Activated CD4-positive, alpha-beta T cell treated with anti-CD3 and anti-CD28 coated beads, Interleukin-2, amount 50 U/mL, for 48 hours (primary cell): Measurements from ENCODE around the gene LIN7B.

Source experiments
- DNase-seq, 2 experiments: peaks; one replicate each; pipeline ENCODE4 v3.0.0-alpha.2; 2020

LIN7B gene

DNA sequence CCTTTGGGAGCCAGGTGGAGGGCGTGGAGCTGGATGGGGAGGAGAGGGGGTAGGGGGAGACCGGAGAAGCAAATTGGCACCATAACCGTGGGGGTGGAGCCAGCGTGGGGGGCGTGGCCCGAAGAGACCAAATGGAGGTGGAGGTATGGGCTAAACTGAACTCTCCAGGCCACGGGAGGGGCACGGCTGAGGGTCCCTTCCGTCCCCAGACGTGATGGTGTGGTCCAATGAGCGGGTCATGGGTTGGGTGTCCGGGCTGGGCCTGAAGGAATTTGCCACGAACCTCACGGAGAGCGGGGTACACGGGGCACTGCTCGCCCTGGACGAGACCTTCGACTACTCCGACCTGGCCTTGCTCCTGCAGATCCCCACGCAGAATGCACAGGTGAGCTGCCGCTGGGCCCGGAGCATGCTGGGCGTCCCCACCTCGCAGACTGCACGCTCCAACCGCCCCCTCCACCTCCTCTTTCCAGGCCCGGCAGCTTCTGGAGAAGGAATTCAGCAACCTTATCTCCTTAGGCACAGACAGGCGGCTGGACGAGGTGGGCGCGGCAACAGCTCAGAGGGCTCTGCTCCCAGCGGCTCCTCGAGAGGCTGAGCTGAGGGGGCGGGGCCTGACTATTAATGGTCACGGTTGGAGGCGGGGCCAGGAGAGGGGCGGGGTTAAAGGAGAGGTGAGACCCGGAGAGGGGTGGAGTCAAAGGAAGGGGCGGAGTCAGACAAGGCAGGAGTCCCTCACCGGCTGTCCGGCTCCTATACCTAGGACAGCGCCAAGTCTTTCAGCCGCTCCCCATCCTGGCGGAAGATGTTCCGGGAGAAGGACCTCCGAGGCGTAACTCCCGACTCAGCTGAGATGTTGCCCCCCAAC lies 34.8 kb downstream of the LIN7B start:
- DNase-seq, result peak; percentile 87 to 91

DNA sequence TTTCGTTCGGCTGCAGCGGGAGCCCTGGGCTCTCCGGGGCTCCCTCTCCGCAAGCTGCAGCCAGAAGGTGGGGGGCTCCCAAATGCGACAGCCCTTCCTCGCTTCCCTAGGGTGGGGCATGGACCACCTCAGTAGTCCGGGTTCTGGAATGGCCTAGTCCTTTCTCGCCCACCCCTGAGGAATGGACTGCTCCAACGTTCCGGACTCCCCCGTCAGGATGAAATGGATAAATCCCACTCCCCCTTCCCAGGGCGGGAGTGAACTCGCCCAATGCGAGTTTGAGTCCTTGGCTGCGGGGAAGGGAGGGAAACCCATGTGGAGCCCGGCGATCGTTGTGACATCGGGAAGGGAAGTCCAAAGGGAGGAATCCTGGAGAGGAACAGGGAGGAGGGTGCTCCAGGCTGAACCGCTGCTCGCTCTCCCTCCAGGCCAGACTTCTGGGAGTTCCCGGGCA lies 35.5 kb downstream of the LIN7B start:
- DNase-seq, result peak in 1 of 2 experiments; percentile 35

DNA sequence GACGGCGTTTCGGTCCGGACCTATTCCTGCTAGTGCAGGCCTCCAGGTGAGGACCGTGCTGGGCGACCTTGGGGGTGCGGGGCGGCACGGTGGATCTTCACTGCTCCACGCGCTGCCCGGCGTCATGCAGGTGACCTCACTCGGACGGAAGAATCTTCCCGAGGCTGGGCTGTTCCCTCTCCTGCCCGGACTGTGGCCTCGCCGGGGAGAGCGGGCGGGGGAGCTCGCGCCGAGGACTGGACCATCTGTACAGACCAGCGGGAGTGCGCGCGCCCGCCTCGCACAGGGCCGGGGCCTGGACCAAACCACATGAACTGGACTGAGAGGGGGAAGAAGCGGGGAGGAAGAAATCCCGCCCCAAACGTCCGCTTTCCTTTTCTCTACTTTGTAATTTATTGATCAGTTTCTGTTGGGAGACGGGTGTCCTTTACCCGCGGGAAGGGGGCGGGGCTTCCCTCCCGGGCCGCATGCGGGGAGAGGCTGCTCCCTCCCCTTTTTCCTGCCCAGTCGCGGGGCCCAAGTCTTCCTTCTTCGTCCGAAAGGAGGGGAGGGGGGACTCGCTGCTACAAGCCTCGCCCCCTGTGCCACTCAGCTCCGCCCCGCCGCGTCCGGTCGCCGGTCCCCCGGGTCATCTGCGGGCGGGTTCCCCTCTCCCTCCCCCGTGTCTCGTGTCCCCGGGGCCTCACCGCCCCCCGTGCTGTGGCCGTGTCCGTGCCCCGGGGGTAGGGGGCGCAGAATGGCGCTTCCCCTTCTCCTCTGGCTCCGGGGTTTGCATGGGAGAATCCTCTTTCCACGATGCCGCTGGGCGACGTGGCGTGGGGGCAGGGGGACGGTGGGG lies 36.2 kb downstream of the LIN7B start:
- peak; percentile 54 to 68 for DNase-seq

DNA sequence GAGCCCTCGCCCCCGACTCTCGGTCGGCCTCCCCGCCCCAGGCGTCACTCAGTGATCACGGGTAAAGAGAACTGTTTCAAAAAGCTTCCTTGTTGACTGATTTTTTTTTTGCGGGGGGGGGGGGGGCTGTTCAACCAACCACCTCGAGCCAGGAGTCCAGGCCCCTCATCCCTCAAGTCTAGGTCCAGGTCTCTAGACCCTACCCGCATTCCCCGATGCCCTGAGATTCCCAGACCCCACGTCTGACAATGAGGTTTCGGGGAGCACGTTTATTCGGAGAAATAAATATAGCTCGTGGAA lies 36.7 kb downstream of the LIN7B start:
- no peak for DNase-seq

DNA sequence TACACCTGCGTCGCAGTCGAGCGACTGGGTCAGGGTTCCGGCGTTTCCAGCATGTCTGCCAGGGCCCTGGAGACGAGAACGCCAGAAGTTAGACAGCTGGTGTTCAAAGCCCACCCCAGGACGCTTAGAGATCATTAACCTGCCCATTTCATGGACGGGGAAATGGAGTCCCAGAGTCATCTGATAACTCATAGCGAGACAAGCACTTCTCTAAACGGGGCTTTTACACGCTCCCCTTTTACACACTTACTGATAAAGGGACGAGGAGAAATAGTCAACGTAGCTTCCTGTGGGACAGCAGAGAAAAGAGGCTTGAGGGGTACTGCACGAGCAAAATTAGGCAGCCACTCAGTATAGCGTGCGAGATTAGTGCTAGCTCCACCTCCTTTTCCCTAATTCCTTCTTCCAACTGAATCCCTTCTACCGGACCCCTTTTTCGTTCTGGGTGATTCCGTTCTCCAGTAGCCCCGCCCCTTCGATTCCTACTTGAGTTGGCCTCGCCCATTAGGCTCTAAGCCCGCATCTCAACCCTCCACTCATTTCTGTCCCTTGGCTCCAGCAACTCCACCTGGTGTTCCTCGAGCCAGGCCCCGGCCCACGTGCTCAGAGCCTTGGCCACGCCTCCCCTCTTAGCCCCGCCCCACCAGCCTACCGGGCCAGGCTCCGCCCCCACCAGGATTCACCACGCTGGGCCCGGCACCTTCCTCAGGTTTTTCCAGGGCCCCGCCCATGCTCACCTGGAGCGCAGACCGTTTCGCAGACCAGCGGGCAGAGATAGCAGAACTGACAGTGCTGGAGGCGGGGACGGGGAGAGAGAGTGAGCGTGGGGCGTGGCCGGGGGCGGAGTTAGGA lies 37.3 kb downstream of the LIN7B start:
- DNase-seq, result peak; percentile 54 to 55

DNA sequence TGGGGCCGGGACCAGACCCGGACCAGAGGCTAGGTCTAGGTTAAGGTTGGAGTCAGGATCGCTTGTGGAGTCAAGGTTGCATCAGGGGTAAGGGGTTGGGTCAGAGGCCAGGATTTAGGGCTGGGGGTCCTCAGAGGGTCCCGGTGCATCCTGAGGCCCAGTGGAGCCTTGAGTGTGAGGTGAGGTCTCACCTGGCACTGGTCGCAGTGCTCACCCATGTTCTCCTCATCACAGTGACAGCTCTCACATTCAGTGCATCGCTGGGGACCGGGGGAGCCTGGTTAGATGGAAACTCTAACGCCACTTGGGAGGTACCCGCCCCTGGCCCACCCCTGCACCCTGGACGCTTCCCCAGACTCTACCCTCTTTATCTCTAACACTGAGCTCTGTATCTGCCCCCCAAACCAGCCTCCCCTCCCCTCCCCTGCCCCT lies 38.0 kb downstream of the LIN7B start:
- no peak for DNase-seq

DNA sequence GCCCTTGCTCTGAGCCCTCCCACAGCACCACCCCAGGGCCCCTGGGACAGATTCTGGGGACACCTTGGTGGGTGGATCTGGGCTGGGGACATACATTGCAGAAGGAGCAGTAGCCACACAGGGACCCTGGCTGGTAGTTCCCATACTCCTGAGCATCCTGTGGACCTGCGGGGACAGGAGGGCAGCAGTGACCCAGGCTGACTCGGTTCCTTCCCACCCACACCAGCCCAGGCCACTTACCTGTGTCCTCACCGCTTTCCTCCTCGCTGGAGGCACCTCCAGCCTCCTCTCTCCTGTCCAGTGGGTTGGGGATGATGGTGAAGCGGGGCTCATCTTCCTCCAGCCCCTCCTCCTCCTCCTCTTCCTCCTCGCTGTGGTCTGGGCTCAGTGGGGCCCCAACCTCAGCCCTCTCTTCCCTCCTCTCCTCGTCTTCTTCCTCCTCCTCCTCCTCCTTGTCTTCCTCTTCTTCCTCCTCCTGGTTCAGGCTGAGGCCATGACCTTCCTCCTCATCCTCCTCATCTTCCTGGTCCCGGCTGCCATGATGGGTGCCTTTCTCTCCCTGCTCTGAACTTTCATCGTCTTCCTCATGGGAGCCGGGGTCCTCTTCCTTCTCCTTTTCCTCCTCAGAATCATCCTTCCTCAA lies 39.1 kb downstream of the LIN7B start:
- DNase-seq, result no peak

DNA sequence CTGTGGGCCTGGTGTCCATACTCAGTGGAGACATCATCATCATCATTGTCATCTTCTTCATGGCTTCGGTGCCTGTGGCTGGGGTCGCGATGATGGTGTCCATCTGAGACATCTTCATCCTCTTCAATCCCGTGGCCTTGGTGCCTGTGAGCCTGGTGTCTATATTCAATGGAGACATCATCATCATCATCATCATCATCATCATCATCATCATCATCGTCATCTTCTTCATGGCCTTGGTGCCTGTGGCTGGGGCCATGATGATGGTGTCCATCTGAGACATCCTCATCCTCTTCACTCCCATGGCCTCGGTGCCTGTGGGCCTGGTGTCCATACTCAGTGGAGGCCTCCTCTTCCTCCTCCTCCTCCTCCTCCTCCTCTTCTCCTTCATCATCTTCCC lies 40.1 kb downstream of the LIN7B start:
- no peak for DNase-seq

DNA sequence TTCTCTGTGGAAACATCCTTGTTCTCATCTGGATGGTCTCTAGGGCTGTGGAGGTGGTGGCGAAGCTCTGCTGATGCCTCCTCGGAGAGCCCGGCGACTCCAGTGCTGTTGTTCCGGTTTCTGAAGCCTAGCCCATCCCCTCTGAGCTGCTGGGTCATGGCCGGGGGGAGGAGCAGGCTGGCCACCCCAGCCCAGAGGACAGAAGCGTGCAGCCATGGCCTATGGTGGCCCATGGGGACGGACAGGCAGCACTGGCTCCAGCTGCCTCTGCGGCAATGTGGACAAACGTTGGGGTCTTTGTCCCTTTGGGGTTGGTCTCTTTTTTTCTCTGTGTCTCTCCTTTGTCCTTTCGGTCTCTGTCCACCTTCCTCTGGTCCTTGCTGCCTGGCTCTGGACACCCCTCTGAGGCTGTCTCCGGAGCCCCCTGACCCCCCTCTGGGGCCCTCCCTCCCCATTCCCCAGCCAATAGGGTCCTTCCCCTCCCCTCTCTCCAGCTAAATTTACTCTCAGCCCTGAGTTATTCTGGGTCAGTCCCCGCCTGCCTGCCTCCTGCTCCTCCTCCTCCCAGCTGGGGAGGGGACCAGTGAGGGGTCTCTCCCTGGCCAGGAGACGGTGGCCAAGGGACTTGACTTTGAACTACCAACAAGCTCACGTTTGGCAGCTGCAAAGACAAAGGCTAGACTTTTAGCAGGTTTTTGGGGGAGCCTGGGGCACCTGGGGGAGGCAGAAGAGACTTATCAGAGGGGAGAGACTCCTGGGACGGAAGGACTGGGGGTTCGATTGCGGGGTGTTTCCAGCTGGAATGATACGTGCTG lies 41.0 kb downstream of the LIN7B start, which contains the start of gene HRC:
Gene HRC, minus strand, starts transcription at position 392 of the 815 bp plus-strand sequence. Its CDS starts 159 bp downstream, at position 233.
- DNase-seq, result no peak

DNA sequence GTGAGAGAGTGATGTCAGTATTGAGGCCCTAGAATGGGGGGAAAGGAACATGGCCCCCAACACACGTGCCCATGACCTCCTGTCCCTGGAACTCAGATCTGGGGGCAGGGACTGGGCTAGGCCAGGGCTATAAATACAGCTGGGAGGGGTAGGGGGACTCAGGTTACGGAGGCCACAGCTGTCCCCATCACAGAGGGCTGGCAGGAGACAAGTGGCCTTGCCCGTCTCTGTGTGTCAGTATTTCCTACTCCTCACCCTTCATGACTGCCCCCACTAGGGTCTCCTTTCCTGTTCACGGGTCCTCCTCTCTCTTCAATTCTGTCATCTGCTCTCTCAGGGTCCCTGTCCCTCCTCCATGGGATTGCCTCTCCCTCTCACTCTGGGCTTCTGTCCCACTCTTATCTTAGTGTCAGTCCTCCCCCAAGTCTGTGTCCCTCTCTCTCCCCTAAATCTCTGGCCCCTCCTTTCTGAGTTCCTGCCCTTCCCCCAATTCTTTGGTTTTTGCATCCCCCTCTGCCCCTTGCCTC lies 41.7 kb downstream of the LIN7B start:
- DNase-seq, result no peak

DNA sequence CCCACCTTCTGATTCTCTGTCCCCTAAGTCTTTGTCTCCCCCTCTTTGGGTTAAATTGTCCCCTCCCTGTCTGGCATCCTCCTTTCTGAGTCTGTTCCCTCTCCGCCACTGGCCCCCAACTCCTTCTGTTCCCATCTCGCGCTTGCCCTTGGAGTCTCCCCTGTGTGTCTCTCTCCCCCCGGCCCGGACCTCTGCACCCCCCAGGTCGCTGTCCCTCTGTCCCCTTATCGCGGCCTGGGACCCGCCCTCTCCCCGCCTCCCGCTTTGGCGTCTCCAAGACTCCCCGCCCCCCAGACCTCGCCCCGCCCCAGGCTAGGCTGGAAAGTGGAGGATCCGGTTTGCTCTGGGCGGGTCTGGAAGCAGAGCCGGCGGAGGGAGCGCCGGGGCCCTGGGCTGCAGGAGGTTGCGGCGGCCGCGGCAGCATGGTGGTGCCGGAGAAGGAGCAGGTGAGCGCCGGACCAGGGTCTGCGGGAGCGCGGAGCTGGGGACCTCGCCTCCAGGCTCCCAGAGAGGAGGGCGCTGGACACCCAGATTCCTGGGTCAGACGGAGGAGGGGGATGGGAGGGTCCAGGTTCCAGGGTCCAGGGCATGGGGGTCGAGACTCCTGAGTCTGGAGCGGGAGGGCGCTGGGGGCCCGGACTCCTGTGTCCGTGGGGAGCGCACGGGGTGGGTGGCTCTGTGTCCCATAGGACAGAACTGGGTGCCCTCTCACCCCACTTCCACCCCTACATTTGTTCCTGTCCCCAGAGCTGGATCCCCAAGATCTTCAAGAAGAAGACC lies 43.5 kb downstream of the LIN7B start, which contains the start of gene TRPM4:
Gene TRPM4, plus strand, starts transcription at position 348 of the 780 bp plus-strand sequence. Its CDS starts 75 bp downstream, at position 423.
- DNase-seq, result peak; percentile 78 to 79

DNA sequence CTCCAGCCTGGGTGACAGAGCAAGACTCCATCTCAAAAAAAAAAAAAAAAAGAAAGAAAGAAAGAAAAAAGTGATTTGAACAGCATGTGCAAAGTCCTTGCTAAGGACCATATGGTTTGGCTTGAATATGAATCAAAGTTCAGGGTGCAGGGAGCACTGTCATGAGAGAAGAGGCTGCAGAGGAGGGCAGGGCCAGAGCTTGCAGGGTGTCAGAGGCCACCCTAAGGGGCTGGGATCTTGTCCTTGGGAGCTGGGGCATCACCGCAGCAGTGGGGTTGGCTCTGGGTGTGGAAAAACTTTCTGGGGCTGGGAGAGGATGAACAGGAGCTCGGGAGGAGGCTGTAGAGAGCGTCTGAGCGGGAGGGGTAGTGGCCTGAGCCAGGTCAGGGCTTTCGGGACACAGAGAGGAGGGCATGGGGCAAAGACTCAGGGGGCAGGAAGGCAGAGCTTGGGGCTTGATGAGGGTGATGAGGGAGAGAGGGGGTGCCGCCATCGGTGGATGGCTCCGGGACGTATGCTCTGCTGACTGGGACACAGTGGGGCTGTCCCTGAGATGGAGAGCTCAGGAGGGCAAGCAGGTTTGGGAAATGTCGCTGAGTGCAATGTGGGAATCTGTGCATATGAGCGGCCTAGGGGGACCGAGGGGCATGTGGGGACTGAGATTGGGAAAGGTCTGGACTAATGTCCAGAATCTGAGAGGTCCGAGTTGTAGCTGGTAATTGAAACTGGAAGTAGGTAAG lies 46.5 kb downstream of the LIN7B start:
- no peak for DNase-seq

DNA sequence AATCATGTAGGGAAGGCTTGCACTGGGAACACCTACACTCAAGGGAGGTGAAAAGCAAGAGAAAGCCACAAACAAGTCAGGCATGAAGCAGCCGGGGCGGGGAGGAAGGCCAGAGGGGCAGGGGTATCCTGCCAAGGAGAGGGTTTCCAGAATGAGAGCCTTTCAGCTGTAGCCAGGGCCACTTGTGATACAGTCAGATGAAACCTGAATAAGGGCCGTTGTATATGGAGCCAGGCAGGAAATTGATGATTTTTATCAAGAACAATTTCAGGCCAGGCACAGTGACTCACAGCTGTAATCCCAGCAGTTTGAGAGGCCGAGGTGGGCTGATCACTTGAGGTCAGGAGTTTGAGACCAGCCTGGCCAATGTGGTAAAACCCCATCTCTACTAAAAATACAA lies 47.8 kb downstream of the LIN7B start:
- no peak for DNase-seq

DNA sequence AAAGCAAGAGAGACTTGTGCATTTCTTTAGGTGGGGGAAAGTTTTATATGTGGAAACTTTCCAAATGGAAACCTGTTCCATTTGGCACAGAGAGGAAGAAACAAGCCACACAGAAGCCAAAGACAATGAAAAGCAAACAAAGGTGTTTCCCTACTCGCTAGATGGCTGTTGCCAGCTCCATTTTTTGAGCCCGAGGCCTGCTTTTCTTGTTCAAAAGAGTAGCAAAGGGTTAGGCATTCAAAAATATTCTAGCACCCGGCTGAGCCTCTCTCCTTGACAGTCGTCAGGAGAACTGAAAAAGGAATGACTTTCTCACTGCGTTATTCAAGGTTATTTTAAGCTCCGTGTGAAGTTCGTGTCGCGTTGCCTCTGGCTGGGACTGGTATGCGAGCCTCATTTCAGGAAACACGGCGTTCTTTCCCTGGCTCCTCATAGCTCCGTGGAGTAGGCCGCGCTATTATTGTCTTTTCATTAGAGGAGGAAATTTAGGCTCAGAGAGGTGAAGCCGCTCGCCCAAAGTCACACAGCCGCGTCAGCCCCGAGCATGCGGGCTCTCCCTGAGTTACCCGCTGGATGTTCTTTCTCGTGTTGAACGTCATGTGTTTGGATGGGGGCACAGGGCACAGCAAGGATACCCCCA lies 51.1 kb downstream of the LIN7B start:
- DNase-seq, result no peak

DNA sequence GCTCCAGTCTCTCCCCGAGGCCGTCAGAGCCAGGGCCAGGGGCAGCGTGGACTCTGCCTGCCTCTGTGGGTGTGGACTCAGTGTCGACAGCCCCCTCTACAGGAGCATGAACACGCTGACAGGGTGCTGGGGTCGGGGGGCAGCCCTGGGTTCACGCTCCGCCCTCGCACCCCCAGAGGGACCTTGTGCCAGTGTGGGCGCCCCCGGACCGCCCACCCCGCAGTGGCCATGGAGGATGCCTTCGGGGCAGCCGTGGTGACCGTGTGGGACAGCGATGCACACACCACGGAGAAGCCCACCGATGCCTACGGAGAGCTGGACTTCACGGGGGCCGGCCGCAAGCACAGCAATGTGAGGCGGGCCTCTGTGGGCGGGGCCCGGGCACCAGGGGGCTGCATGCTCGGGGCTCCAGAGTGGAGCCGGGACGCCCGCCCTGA lies 51.7 kb downstream of the LIN7B start:
- DNase-seq, result no peak

DNA sequence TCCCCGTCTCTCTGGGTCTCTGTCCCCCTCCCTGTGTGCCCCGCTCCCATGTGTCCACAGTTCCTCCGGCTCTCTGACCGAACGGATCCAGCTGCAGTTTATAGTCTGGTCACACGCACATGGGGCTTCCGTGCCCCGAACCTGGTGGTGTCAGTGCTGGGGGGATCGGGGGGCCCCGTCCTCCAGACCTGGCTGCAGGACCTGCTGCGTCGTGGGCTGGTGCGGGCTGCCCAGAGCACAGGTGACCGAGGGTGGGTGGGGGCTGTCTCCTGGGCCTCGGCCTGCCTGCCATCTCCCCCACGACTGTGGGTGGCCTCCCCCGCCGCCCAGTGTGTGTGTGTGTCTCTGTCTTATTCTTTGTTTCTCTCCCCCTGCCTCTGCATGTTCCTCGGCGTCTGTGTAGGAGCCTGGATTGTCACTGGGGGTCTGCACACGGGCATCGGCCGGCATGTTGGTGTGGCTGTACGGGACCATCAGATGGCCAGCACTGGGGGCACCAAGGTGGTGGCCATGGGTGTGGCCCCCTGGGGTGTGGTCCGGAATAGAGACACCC lies 53.8 kb downstream of the LIN7B start:
- no peak for DNase-seq
